Vagina (tissue), 2 donors: ENCODE data around the gene SNRK. TPM values are rescaled to one million over a fixed set of nuclear protein-coding genes. Genes with fewer than 3 reads are reported as not detected.
A peak's percentile ranks its signal among the peaks of the same experiment; 100 is the strongest.

ENCODE experiments used
- DNase-seq, 2 donors: peaks; one replicate each; pipeline ENCODE4 v3.0.0-alpha.2; 2017; ENCODE audit errors: extremely low spot score in 2 of 2
- H3K27ac ChIP-seq: fragments of 200-600 bp; sonication (generic); one replicate; pipeline ENCODE4 v1.5.1; 2019
- H3K27me3 ChIP-seq: fragments of 200-600 bp; sonication (generic); one replicate; pipeline ENCODE4 v1.5.1; 2019
- H3K36me3 ChIP-seq, 2 donors: fragments of 200-600 bp; sonication (generic); one replicate each; pipeline ENCODE4 v1.5.1; 2017 to 2019
- H3K4me1 ChIP-seq: fragments of 200-600 bp; sonication (generic); one replicate; pipeline ENCODE4 v1.5.1; 2019
- H3K4me3 ChIP-seq, 2 donors: fragments of 200-600 bp; sonication (generic); 1 replicate in 1 of 2; 2 replicates in 1 of 2; pipeline ENCODE4 v1.5.1; 2016 to 2019
- H3K9me3 ChIP-seq: fragments of 200-600 bp; sonication (generic); one replicate; pipeline ENCODE4 v1.5.1; 2019
- POLR2A ChIP-seq, 2 donors: fragments of 450-650 bp; IDR thresholded peaks; one replicate each; pipeline ENCODE4 v1.6.1; 2017; ENCODE audit warnings: antibody characterized with exemption in 2 of 2, mild to moderate bottlenecking in 2 of 2, moderate library complexity in 2 of 2
- POLR2AphosphoS5 ChIP-seq, 2 donors: sonication (generic); formaldehyde crosslinking; IDR thresholded peaks; one replicate each; pipeline ENCODE4 v1.9.0; 2017; ENCODE audit warnings: antibody characterized with exemption in 2 of 2, mild to moderate bottlenecking in 2 of 2, low read depth in 1 of 2; ENCODE audit not compliant: insufficient read depth in 1 of 2
- intact Hi-C: fragments of 100-400 bp; cut with DNase I; formaldehyde crosslinking; loops from one replicate; pipeline ENCODE4 v1.15.1; 2023
- total RNA-seq: library from RNA; depleted of rRNA; stranded (reverse); fragments of >200 nt; gene quantifications from one replicate; pipeline ENCODE4 v1.2.3, GENCODE V29; 2016
- TF ChIP-seq, protein P1 (sequence below), 3 experiments: fragments of 450-650 bp in 2 of 3; fragments of 200-600 bp in 1 of 3; sonication (generic) in 1 of 3; IDR thresholded peaks; one replicate each; pipeline ENCODE4 v1.5.1; 2017 to 2019; ENCODE audit warnings: antibody characterized with exemption in 3 of 3, mild to moderate bottlenecking in 2 of 3, moderate library complexity in 2 of 3

The SNRK gene
- total RNA-seq, 1 donor from 2014 or later = 97.0 TPM

DNA sequence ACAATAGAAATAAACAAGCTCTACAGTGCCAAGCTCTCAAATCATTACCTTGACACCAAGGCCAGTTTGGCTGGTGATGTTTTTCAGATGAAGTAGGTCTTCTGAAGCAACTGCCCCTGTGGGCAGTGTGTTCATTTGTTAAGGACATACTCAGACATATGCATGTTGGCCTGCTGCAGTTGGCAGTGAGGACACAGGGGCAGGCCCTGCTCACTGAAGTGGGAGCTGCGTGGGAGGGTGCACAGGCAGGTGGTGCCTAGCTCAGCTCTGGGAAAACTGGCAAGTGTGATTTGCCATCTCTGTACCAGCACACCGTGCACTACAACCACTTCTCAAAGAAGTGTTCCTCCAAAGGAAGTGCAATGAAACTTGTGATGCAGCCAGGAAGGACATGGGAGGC, 28.5 kb upstream of the SNRK start:
- Histone ChIP-seq H3K27ac (no peak overlapping the region), H3K4me1 (no peaks in the 10 kb centered on the region), H3K9me3 (no peaks in the 10 kb centered on the region), H3K36me3 (no peaks in the 10 kb centered on the region), H3K4me3 (no peak overlapping the region), H3K27me3 (no peaks in the 10 kb centered on the region)
- no peak for DNase-seq
- TF ChIP-seq POLR2A (IDR thresholded peaks at IDR 0.05) (no peak), POLR2AphosphoS5 (IDR thresholded peaks at IDR 0.05; ENCODE audit: insufficient read depth in 1 of 2, low read depth in 1 of 2) (no peak)
- TF ChIP-seq, protein P1, sequence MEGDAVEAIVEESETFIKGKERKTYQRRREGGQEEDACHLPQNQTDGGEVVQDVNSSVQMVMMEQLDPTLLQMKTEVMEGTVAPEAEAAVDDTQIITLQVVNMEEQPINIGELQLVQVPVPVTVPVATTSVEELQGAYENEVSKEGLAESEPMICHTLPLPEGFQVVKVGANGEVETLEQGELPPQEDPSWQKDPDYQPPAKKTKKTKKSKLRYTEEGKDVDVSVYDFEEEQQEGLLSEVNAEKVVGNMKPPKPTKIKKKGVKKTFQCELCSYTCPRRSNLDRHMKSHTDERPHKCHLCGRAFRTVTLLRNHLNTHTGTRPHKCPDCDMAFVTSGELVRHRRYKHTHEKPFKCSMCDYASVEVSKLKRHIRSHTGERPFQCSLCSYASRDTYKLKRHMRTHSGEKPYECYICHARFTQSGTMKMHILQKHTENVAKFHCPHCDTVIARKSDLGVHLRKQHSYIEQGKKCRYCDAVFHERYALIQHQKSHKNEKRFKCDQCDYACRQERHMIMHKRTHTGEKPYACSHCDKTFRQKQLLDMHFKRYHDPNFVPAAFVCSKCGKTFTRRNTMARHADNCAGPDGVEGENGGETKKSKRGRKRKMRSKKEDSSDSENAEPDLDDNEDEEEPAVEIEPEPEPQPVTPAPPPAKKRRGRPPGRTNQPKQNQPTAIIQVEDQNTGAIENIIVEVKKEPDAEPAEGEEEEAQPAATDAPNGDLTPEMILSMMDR (IDR thresholded peaks at IDR 0.05) = no peak
- intact Hi-C loops = no loop called here

DNA sequence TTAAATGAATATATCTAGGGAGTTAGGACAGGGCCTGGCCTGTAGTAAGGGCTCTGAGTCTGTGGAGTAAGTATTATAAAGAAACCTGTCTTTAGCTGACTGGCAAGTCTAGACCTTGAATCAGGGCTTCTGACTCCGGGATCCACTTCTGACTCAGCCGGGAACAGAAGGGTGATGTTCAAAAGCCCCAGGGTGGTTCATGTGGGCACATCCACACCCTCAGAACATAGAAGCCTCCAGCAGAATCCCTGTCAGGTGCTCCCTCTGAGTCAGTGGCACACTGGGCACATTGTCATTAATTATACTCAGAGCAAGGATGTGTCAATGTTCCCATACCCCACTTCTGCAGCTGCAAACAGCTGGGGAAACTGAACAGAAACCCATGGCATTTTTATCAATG, 26.7 kb upstream of the SNRK start:
- no peaks in the 10 kb centered on the region for H3K27me3 ChIP-seq
- H3K4me3 ChIP-seq = no peak overlapping the region
- H3K9me3 ChIP-seq = no peaks in the 10 kb centered on the region
- no peaks in the 10 kb centered on the region for H3K4me1 ChIP-seq
- H3K27ac ChIP-seq = no peak overlapping the region
- intact Hi-C loops = no loop called here
- no peaks in the 10 kb centered on the region for H3K36me3 ChIP-seq
- TF ChIP-seq, protein P1 (IDR thresholded peaks at IDR 0.05) = no peak
- TF ChIP-seq POLR2A (IDR thresholded peaks at IDR 0.05) (no peak), POLR2AphosphoS5 (IDR thresholded peaks at IDR 0.05; ENCODE audit: insufficient read depth in 1 of 2, low read depth in 1 of 2) (peak in 1 of 2 donors; percentile 66)
- no peak for DNase-seq

DNA sequence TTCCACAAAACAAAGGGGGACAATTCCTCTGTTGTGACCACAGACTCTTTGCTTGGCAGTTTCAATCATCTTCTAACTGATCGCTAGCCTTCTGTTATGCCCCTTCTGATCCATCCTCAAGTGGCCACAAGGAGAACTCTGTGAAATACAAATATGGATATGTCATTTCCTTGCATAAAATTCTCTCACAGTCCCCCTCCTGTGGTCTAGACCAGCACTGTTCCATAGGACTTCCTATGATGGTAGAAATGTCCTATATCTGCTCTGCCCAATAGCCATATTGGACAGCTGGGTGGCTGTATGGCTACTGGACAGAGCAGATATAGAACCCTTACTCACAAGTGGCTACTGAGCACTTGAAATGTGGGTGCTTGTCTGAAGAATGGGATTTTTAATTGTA, 25.9 kb upstream of the SNRK start:
- DNase-seq = no peak
- no peaks in the 10 kb centered on the region for H3K36me3 ChIP-seq
- H3K27ac ChIP-seq = no peak overlapping the region
- H3K27me3 ChIP-seq = no peaks in the 10 kb centered on the region
- H3K9me3 ChIP-seq = no peaks in the 10 kb centered on the region
- no peaks in the 10 kb centered on the region for H3K4me1 ChIP-seq
- no peak overlapping the region for H3K4me3 ChIP-seq
- TF ChIP-seq POLR2AphosphoS5 (IDR thresholded peaks at IDR 0.05; ENCODE audit: insufficient read depth in 1 of 2, low read depth in 1 of 2) (no peak), POLR2A (IDR thresholded peaks at IDR 0.05) (no peak)
- TF ChIP-seq, protein P1 (IDR thresholded peaks at IDR 0.05) = no peak
- intact Hi-C loops = no loop called here

GRCh38 chr3:43262194-43262593, 24.1 kb upstream of the SNRK start:
- intact Hi-C loops = no loop called here

DNA sequence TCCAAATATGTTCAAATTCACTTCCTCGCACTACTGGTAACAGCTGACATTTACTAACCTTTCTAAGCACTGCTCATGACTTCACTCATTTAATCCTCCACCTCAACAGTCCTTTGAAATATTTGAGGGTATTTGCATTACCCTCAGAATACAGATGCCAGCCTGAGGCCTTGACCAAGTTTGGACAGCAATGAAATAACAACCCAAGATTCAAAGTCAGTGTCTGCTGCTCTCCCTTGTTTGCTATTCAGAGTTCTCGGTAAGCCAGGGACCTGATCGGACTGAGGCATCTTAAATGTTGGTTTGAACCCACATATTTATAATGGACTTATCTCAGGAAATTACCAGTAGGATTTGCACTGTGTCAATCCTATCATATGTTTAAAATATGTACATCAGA, 19.9 kb upstream of the SNRK start:
- H3K27ac ChIP-seq = no peak overlapping the region
- DNase-seq = peak in 1 of 2 donors; percentile 16
- no peaks in the 10 kb centered on the region for H3K9me3 ChIP-seq
- H3K4me1 ChIP-seq = no peaks in the 10 kb centered on the region
- intact Hi-C loops = no loop called here
- no peaks in the 10 kb centered on the region for H3K36me3 ChIP-seq
- no peak overlapping the region for H3K4me3 ChIP-seq
- no peaks in the 10 kb centered on the region for H3K27me3 ChIP-seq
- TF ChIP-seq POLR2A (IDR thresholded peaks at IDR 0.05) (no peak), POLR2AphosphoS5 (IDR thresholded peaks at IDR 0.05; ENCODE audit: insufficient read depth in 1 of 2, low read depth in 1 of 2) (no peak)
- TF ChIP-seq, protein P1 (IDR thresholded peaks at IDR 0.05) = no peak

More at GRCh38 chr3:43262194-43262593, 24.1 kb upstream of the SNRK start:
- H3K9me3 ChIP-seq = no peaks in the 10 kb centered on the region
- no peaks in the 10 kb centered on the region for H3K4me1 ChIP-seq
- no peaks in the 10 kb centered on the region for H3K36me3 ChIP-seq
- H3K27ac ChIP-seq = no peak overlapping the region
- no peaks in the 10 kb centered on the region for H3K27me3 ChIP-seq
- TF ChIP-seq POLR2A (IDR thresholded peaks at IDR 0.05) (no peak), POLR2AphosphoS5 (IDR thresholded peaks at IDR 0.05; ENCODE audit: insufficient read depth in 1 of 2, low read depth in 1 of 2) (no peak)
- TF ChIP-seq, protein P1 (IDR thresholded peaks at IDR 0.05) = no peak
- DNase-seq = no peak
- H3K4me3 ChIP-seq = no peak overlapping the region
